Tibial artery (tissue), 4 donors: Measurements from ENCODE around the gene PRADC1.

ENCODE experiments used
- DNase-seq, 2 donors: peaks; one replicate each; pipeline ENCODE4 v3.0.0-alpha.2; 2019
- H3K27ac ChIP-seq, 2 donors: fragments of 200-600 bp; sonication (generic) in 1 of 2; 1 replicate in 1 of 2; 2 replicates in 1 of 2; pipeline ENCODE4 v1.5.1; 2018 to 2019; ENCODE audit warnings: mild to moderate bottlenecking in 1 of 2
- H3K27me3 ChIP-seq, 2 donors: fragments of 200-600 bp; sonication (generic) in 1 of 2; one replicate each; pipeline versions ENCODE4 v1.5.1 to v1.6.0; 2016 to 2019
- H3K36me3 ChIP-seq, 3 donors: fragments of 200-600 bp; sonication (generic) in 2 of 3; one replicate each; pipeline ENCODE4 v1.5.1; 2016 to 2019; ENCODE audit warnings: mild to moderate bottlenecking in 2 of 3
- H3K4me1 ChIP-seq, 4 donors: fragments of 200-600 bp; sonication (generic) in 2 of 4; 1 replicate in 3 of 4; 2 replicates in 1 of 4; pipeline ENCODE4 v1.5.1; 2016 to 2019
- H3K4me3 ChIP-seq, 2 donors: fragments of 200-600 bp; sonication (generic) in 1 of 2; 1 replicate in 1 of 2; 2 replicates in 1 of 2; pipeline ENCODE4 v1.5.1; 2018 to 2019; ENCODE audit warnings: mild to moderate bottlenecking in 2 of 2
- H3K9me3 ChIP-seq, 3 donors: fragments of 200-600 bp; sonication (generic) in 1 of 3; one replicate each; pipeline ENCODE4 v1.5.1; 2016 to 2019
- intact Hi-C: fragments of 100-400 bp; cut with DNase I; formaldehyde crosslinking; loops from one replicate; pipeline ENCODE4 v1.15.0; 2023; ENCODE audit warnings: low total_unique reads
- TF ChIP-seq, protein P1 (sequence below), 2 experiments: fragments of 200-600 bp in 1 of 2; fragments of 450-650 bp in 1 of 2; IDR thresholded peaks; one replicate each; pipeline ENCODE4 v1.5.1; 2017 to 2019; ENCODE audit warnings: antibody characterized with exemption in 2 of 2, mild to moderate bottlenecking in 1 of 2, moderate library complexity in 1 of 2

Gene PRADC1

DNA sequence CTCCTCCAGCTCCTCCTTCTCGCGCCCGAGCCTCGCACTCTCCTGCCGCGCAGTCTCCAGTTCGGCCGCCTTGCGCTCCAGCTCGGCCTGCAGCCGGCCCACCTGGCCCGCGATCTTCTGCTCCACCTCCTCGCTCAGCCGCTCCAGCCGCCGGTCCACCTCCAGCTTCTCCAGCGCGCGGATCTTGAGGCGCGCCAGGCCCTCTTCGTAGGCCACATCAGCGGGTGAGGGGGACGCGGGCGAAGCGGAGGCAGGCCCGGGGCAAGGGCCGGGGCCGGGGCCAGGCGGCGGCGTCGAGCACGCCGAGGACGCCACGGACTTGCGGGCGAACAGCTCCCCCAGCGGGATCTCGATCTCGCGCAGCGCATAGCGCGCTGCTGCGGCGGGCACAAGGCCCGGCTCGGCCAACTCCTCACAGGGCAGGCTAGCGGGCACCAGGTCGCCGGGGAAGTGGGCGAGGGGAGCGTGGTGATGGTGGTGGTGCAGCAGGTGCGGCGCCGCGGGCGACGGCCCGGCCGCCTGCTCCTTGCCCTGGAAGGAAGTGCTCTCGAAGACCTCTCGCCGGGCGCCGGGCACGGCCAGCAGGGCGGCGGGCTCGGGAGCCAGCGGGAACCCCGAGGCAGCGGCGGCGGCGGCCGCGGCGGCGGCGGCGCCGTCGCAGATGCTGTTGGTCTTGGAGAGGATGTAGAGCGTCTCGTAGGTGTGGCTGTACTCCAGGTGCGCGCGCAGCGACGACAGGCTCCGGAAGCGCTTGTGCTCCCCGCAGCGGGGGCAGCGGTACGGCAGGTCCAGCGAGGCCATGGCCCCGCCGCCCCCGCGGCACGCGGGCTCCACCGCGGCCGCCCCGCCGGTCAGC, 36.0 kb upstream of the PRADC1 start:
- Histone ChIP-seq H3K27me3 (peaks cover 0 to 66% of the 10 kb centered on the region in 2 donors), H3K27ac (no peak overlapping the region), H3K4me1 (peaks cover 0 to 15% (median 10%) of the 10 kb centered on the region in 4 donors), H3K4me3 (peak overlapping the region in 1 of 2 donors; percentile 20), H3K9me3 (peaks cover 0 to 7% (median 0%) of the 10 kb centered on the region in 3 donors), H3K36me3 (peaks cover 0 to 1% (median 0%) of the 10 kb centered on the region in 3 donors)
- TF ChIP-seq, protein P1, sequence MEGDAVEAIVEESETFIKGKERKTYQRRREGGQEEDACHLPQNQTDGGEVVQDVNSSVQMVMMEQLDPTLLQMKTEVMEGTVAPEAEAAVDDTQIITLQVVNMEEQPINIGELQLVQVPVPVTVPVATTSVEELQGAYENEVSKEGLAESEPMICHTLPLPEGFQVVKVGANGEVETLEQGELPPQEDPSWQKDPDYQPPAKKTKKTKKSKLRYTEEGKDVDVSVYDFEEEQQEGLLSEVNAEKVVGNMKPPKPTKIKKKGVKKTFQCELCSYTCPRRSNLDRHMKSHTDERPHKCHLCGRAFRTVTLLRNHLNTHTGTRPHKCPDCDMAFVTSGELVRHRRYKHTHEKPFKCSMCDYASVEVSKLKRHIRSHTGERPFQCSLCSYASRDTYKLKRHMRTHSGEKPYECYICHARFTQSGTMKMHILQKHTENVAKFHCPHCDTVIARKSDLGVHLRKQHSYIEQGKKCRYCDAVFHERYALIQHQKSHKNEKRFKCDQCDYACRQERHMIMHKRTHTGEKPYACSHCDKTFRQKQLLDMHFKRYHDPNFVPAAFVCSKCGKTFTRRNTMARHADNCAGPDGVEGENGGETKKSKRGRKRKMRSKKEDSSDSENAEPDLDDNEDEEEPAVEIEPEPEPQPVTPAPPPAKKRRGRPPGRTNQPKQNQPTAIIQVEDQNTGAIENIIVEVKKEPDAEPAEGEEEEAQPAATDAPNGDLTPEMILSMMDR (IDR thresholded peaks at IDR 0.05): no peak
- intact Hi-C loops: no loop called here
- DNase-seq: peak in 1 of 2 donors; percentile 57

DNA sequence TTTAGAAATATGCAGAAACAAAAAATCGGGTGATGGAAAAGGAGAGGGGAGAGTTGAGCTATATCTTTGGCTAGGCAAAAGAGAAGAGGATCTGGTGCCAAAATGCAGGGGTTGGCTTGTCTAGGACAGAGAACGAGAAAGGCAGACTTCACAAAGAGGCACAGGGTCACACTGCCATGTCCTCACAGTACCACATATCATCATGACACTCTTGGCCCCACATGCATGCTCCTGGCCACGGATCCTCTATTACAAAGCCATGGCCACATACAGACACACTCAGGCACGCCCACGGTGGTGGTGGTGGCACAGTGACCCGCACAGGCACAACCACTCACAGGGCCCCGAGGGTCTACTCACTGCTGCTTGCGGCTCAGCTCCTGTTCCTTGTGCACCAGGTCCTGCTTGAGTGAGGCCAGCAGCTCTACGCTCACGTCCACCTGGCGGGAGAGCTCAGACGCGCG, 35.4 kb upstream of the PRADC1 start:
- peaks cover 0 to under 1% (median 0%) of the 10 kb centered on the region in 3 donors for H3K9me3 ChIP-seq
- H3K4me3 ChIP-seq: peak overlapping the region in 1 of 2 donors; percentile 20
- TF ChIP-seq, protein P1 (IDR thresholded peaks at IDR 0.05): no peak
- DNase-seq: no peak
- no peak overlapping the region for H3K27ac ChIP-seq
- H3K36me3 ChIP-seq: peaks cover 0 to 8% (median 0%) of the 10 kb centered on the region in 3 donors
- peaks cover 0 to 66% of the 10 kb centered on the region in 2 donors for H3K27me3 ChIP-seq
- intact Hi-C loops: no loop called here
- peaks cover 0 to 15% (median 10%) of the 10 kb centered on the region in 4 donors for H3K4me1 ChIP-seq

DNA sequence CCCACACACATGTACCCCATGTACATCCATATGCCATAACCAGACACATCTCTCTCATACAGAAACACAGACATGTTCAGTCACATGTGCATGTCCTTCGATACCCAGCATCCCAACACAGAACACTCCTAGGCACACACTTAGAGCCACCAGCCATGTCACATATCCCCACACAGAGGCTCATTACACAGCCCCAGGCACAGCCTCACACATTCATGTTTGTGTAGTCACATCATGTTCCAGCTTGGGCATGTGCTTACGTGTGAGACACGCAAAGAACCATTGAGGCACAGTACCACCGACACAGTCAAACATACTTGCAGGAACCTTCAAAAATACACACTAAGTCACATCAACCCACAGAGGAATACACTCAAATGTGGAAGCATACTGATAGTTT, 34.0 kb upstream of the PRADC1 start:
- Histone ChIP-seq H3K4me1 (peaks cover 0 to 15% (median 10%) of the 10 kb centered on the region in 4 donors), H3K27ac (no peak overlapping the region), H3K4me3 (no peak overlapping the region), H3K27me3 (peaks cover 0 to 64% of the 10 kb centered on the region in 2 donors), H3K9me3 (no peaks in the 10 kb centered on the region), H3K36me3 (peaks cover 0 to 12% (median 0%) of the 10 kb centered on the region in 3 donors)
- TF ChIP-seq, protein P1 (IDR thresholded peaks at IDR 0.05): no peak
- DNase-seq: no peak
- intact Hi-C loops: no loop called here

DNA sequence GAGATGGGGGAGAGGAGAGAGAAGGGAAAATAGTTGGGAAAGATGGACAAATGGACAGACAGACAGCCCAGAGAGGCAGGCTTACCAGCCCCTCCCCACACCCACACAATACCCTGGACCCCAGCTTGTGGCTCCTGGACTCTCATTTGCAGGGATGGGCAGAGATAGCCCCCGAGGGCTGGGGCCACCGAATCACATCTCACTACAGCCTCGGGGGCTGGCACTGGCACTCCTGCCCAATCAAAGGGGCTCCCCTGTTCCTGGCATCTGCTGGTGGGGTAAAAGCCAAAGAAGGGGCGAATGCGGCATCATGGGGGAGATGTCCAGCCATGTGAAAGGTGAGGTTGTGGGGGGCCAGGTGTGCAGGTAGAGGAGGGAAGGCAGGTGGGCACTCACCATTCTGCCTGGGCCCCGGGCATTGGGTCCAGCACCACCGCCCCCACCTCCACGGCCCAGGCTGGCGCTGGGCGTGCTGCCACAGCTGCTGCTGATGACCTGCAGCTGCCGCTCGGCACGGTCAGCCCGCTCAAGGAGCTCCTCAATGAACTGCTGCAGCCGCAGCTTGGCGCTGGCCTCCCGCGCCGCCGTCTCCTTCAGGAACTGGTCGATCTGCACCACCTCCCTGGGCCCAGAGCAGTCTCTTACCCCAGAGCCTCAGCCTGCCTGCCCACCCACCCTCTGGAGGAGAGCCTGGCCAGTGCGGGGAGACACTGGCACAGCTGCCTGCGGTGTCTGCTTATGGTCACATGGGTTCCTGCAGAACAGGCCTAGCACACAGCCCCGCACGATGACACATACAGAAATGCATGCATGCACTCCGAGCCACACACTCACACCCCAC, 33.2 kb upstream of the PRADC1 start:
- H3K4me1 ChIP-seq: peaks cover 0 to 15% (median 10%) of the 10 kb centered on the region in 4 donors
- no peaks in the 10 kb centered on the region for H3K9me3 ChIP-seq
- H3K4me3 ChIP-seq: no peak overlapping the region
- TF ChIP-seq, protein P1 (IDR thresholded peaks at IDR 0.05): no peak
- H3K27ac ChIP-seq: no peak overlapping the region
- no peak for DNase-seq
- H3K27me3 ChIP-seq: peaks cover 0 to 60% of the 10 kb centered on the region in 2 donors
- intact Hi-C loops: no loop called here
- peaks cover 0 to 12% (median 0%) of the 10 kb centered on the region in 3 donors for H3K36me3 ChIP-seq

DNA sequence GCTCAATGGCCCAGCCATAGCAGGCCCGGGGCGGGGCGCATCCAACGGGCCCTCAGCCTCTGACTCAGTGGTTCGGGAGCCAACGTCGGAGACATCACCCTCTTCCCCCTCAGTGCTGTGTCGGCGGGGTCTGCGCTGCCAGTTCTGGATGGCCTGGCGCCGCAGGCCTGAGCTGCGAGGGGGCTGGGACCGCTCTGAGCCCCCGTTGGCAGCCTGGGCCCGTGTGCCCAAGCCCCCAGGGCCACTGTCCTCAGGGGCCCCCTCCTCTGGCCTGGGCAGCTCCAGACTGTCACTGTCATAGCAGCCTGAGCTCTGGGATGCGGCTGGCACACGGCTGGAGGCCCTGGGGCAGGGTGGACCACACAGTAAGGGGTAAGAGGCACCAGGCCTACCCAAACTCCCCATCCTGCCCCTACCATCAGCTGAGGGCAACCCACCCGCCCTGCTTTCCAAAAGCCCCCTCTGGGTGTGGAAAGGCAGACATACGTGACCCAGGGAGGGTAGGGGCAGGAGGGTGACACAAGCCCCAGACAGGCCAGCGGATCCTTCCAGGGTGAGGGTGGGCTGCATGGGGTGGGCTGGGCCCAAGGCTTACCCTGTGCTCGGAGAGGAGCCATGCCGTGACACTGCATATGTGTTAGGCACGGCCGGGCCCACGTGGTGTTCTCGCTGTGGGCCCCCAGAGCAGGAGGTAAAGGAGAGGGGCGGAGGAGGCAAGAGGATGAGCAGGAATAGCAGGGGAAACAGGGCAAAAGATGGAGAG, 32.4 kb upstream of the PRADC1 start:
- TF ChIP-seq, protein P1 (IDR thresholded peaks at IDR 0.05): no peak
- Histone ChIP-seq H3K9me3 (no peaks in the 10 kb centered on the region), H3K36me3 (peaks cover 0 to 12% (median 0%) of the 10 kb centered on the region in 3 donors), H3K27ac (no peak overlapping the region), H3K4me1 (peaks cover 0 to 15% (median 10%) of the 10 kb centered on the region in 4 donors), H3K27me3 (peaks cover 0 to 58% of the 10 kb centered on the region in 2 donors), H3K4me3 (no peak overlapping the region)
- no peak for DNase-seq
- intact Hi-C loops: no loop called here
